ENCODE data around the gene STRA8.

GRCh38 chr7:135185471-135186260 is 48.0 kb upstream of the STRA8 start:
- no peak for TF ChIP-seq EZH2 (IDR thresholded peaks at IDR 0.05; ENCODE audit: low read depth)
- TF ChIP-seq CTCF (conservative IDR thresholded peaks at IDR 0.05), result no peak

All from PC-9 (cell line).